Heart left ventricle (tissue), 13 donors: Measurements from ENCODE around the gene ID2.

ENCODE experiments used
- POLR2A ChIP-seq, 2 donors: fragments of 450-650 bp; IDR thresholded peaks; one replicate each; pipeline ENCODE4 v1.6.1; 2017; ENCODE audit warnings: antibody characterized with exemption in 2 of 2, mild to moderate bottlenecking in 2 of 2, moderate library complexity in 2 of 2
- TF ChIP-seq, protein P1 (sequence below), 12 donors: fragments of 200-600 bp; sonication (generic) in 4 of 12; IDR thresholded peaks; one replicate each; pipeline versions ENCODE4 v1.5.0 to v1.8.0; 2018 to 2022; ENCODE audit warnings: antibody characterized with exemption in 12 of 12, mild to moderate bottlenecking in 5 of 12
- donor health status: ischemic (EF 13 %, LVEDD 7.1; RV severe dilation, severe dysfunction).
- donor health status: DM: no; HTN: yes; CAD: no.
- donor health status: DM: no; HTN: no; CAD: no.
- donor health status: ischemic (EF 25% LVEDD 6.9; RV normal size, moderate dysfunction).
- donor health status: ischemic (EF 25% LVEDD 5.7; RV mildly dilated, moderate dysfunction).
- donor health status: ischemic (EF 35%, LVEDD 5.7; RV mildly dilated, moderate dysfunction).
- donor health status: nonischemic (EF 11% LVEDD 7.7; RV severe dilation, severe dysfunction).
- donor health status: DM: yes; HTN: yes; CAD: no.
- donor health status: PGD.
- donor health status: ischemic (EF 29% LVEDD 5.4; RV normal size, mild dysfunction).
- donor health status: nonischemic (EF 23%, LVEDD 6.1; RV moderate dilation, normal function).

DNA sequence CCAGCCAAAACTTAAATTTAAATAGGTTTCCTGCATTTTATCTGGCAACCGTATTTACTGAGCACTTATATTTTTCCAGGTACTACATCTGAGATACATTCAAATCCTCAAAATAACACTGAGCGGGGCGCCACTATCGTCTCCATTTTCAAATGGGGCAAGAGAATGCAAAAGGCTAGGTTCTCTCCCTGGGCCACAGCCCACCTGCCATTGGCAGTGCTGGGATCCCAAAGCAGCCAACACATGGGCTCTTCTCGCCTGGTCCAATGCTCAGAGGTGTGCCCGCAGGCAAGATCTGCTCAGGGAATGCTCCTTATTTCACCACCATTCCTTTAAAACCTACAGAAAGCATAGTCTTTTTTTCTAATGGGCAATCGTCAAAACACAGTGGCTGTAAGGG is 11.3 kb upstream of the ID2 start:
- no peak for TF ChIP-seq POLR2A (IDR thresholded peaks at IDR 0.05)
- TF ChIP-seq, protein P1, sequence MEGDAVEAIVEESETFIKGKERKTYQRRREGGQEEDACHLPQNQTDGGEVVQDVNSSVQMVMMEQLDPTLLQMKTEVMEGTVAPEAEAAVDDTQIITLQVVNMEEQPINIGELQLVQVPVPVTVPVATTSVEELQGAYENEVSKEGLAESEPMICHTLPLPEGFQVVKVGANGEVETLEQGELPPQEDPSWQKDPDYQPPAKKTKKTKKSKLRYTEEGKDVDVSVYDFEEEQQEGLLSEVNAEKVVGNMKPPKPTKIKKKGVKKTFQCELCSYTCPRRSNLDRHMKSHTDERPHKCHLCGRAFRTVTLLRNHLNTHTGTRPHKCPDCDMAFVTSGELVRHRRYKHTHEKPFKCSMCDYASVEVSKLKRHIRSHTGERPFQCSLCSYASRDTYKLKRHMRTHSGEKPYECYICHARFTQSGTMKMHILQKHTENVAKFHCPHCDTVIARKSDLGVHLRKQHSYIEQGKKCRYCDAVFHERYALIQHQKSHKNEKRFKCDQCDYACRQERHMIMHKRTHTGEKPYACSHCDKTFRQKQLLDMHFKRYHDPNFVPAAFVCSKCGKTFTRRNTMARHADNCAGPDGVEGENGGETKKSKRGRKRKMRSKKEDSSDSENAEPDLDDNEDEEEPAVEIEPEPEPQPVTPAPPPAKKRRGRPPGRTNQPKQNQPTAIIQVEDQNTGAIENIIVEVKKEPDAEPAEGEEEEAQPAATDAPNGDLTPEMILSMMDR (IDR thresholded peaks at IDR 0.05): no peak
